Lung (tissue), 12 donors: ENCODE measurements around the gene COL6A2. TPM values are rescaled to one million over a fixed set of nuclear protein-coding genes. Genes with fewer than 3 reads are reported as not detected.

Source experiments
- ATAC-seq: fragments of 200-7000 bp; cut with Tn5 transposase; one replicate; pipeline ENCODE4 v1.9.1; 2020; ENCODE audit warnings: moderate number of reproducible peaks; ENCODE audit not compliant: insufficient read depth, low FRiP score
- DNase-seq, 3 donors: peaks; one replicate each; pipeline ENCODE4 v3.0.0-alpha.2; 2013 to 2017
- H3K27ac ChIP-seq, 2 donors: one replicate each; pipeline ENCODE4 v1.5.1; 2013; ENCODE audit warnings: mild to moderate bottlenecking in 2 of 2, moderate library complexity in 2 of 2, control low read depth in 1 of 2, inconsistent platforms in 1 of 2, low read depth in 1 of 2, low read length in 1 of 2
- H3K27me3 ChIP-seq, 3 donors: one replicate each; pipeline ENCODE4 v1.5.1; 2013; ENCODE audit warnings: low read length in 2 of 3; ENCODE audit not compliant: control insufficient read depth in 3 of 3, insufficient read depth in 3 of 3
- H3K36me3 ChIP-seq, 4 donors: one replicate each; pipeline ENCODE4 v1.5.1; 2013; ENCODE audit warnings: low read length in 4 of 4, mild to moderate bottlenecking in 1 of 4, moderate library complexity in 1 of 4; ENCODE audit not compliant: control insufficient read depth in 4 of 4, insufficient read depth in 4 of 4
- H3K4me1 ChIP-seq, 5 donors: one replicate each; pipeline ENCODE4 v1.5.1; 2013; ENCODE audit warnings: low read length in 5 of 5, mild to moderate bottlenecking in 2 of 5, moderate library complexity in 1 of 5; ENCODE audit not compliant: control insufficient read depth in 5 of 5, insufficient read depth in 5 of 5
- H3K4me3 ChIP-seq: one replicate; pipeline ENCODE4 v1.5.1; 2013; ENCODE audit warnings: mild to moderate bottlenecking, control low read depth, moderate library complexity
- H3K9ac ChIP-seq, 2 donors: one replicate each; pipeline ENCODE4 v1.5.1; 2013; ENCODE audit warnings: low read length in 2 of 2, control low read depth in 1 of 2; ENCODE audit not compliant: insufficient read depth in 1 of 2
- H3K9me3 ChIP-seq, 4 donors: one replicate each; pipeline ENCODE4 v1.5.1; 2013; ENCODE audit warnings: low read length in 3 of 4, mild to moderate bottlenecking in 1 of 4, moderate library complexity in 1 of 4; ENCODE audit not compliant: control insufficient read depth in 4 of 4, insufficient read depth in 3 of 4
- WGBS, 2 donors: extraction: QIAGEN DNeasy Blood & Tissue Kit; methylation state at CpG; one replicate each; pipeline ENCODE4 v1.1.7; 2013; 5-methylcytosine and 5-hydroxymethylcytosine counted together
- polyA plus RNA-seq, 2 donors: library from polyadenylated mRNA; stranded (reverse); fragments of 200-250 nt; gene quantifications; one replicate each; pipeline ENCODE4 v1.2.1, GENCODE V29; 2013
- total RNA-seq, 2 donors: library from RNA; depleted of rRNA in 1 of 2; stranded (reverse); fragments of >200 nt in 1 of 2; gene quantifications; one replicate each; pipeline ENCODE4 v1.2.1, GENCODE V29; 2014 to 2021
- TF ChIP-seq, protein P1 (sequence below): IDR thresholded peaks from 2 replicates; pipeline ENCODE4 v1.5.1; 2012; ENCODE audit warnings: mild to moderate bottlenecking; ENCODE audit errors: control extremely low read depth, extremely low read depth
- donor health status: control.
- donor health status: control.
- donor health status: Bipolar disorder and iron deficiency.
- donor health status: healthy.
- donor health status: DM: yes; HTN: yes; CAD: no.

Gene COL6A2
- total and polyA plus RNA-seq, 4 donors, result 192 to 466 (median 292) TPM

DNA sequence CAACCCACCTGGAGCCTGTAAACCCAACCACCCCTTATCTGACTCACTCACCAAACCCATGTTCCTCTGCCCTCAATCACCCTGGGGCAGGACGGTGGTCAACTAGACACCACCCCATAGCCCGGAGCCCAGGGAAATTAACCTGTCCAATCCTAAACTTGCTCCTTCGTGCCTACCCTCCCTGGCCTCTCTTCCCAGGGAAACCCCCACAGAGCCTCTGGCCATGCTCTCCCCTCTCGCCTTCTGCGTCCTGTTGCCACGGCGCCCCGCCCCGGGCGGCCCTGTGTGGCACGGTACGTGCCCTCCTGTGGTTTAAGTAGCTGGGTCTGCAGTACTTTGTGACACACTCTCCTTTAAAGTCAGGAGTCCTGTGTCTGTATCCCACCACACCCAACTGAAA, 61.5 kb downstream of the COL6A2 start:
- Histone ChIP-seq H3K27ac (no peak overlapping the region), H3K9ac (no peak overlapping the region), H3K4me1 (peaks cover 0 to 3% (median 0%) of the 10 kb centered on the region in 5 donors), H3K4me3 (no peak overlapping the region), H3K27me3 (peaks cover 0 to 20% (median 0%) of the 10 kb centered on the region in 3 donors), H3K36me3 (peaks cover 0 to 8% (median 3%) of the 10 kb centered on the region in 4 donors), H3K9me3 (peaks cover 0 to 1% (median 0%) of the 10 kb centered on the region in 4 donors)
- WGBS, 2 donors, result 96% methylated on average over 12 of the region's 12 CpGs
- ATAC-seq, result no peak
- no peak for DNase-seq
- TF ChIP-seq, protein P1, sequence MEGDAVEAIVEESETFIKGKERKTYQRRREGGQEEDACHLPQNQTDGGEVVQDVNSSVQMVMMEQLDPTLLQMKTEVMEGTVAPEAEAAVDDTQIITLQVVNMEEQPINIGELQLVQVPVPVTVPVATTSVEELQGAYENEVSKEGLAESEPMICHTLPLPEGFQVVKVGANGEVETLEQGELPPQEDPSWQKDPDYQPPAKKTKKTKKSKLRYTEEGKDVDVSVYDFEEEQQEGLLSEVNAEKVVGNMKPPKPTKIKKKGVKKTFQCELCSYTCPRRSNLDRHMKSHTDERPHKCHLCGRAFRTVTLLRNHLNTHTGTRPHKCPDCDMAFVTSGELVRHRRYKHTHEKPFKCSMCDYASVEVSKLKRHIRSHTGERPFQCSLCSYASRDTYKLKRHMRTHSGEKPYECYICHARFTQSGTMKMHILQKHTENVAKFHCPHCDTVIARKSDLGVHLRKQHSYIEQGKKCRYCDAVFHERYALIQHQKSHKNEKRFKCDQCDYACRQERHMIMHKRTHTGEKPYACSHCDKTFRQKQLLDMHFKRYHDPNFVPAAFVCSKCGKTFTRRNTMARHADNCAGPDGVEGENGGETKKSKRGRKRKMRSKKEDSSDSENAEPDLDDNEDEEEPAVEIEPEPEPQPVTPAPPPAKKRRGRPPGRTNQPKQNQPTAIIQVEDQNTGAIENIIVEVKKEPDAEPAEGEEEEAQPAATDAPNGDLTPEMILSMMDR, result no peak

DNA sequence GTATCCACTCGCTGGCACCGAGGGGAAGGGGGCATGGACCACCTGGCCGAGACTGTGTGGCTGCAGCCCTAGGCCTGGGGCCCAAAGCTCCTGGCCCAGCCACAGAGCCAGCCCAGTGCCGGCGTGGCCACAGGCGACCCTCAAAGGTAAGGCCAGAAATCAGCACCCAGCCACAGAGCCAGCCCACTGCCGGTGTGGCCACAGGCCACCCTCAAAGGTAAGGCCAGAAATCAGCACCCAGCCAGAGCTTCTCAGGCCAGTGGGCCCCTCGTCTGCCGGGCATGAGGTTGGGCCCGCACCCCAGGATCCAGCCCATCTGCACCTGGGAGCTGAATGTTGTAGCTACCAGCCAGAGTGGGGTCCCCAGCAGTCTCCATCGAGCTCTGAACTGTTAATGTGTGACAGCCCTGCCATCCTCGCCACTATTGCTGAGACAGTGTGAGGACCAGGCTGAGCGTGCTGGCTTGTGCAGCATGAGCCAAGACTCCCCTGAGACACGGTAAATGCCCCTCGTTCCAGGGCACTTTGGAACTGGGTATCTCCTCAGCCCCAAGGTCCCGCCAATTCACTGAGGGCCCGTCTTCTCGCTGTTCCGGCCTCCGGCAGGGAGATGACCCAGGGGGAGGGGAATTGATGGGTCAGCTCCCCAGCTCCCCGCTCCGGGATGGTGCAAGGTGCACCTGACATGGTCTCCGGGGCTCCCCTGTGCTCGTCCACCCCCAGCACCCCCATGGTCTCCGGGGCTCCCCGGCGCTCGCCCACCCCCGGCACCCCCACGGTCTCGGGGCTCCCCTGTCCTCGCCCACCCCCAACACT, 62.1 kb downstream of the COL6A2 start:
- DNase-seq (peak in 1 of 3 donors; percentile 12), ATAC-seq (no peak)
- no peak overlapping the region for H3K27ac ChIP-seq
- H3K4me3 ChIP-seq, result no peak overlapping the region
- peaks cover 0 to 8% (median 3%) of the 10 kb centered on the region in 4 donors for H3K36me3 ChIP-seq
- WGBS, 2 donors, result 93 to 97% methylated on average over 28 to 32 of the region's 32 CpGs
- H3K9ac ChIP-seq, result no peak overlapping the region
- TF ChIP-seq, protein P1, result no peak
- peaks cover 0 to 1% (median 0%) of the 10 kb centered on the region in 4 donors for H3K9me3 ChIP-seq
- peaks cover 0 to 20% (median 0%) of the 10 kb centered on the region in 3 donors for H3K27me3 ChIP-seq
- H3K4me1 ChIP-seq, result peaks cover 0 to 3% (median 0%) of the 10 kb centered on the region in 5 donors

DNA sequence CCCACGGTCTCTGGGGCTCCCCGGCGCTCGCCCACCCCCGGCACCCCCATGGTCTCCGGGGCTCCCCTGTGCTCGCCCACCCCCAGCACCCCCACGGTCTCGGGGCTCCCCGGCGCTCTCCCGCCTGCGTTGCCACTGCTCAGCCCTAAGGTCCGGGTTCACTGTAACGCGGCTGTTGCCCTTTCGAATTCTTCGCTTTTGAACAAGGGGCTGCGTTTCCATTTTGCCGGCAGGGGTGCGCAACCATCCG, 62.7 kb downstream of the COL6A2 start:
- DNase-seq, result no peak
- Histone ChIP-seq H3K36me3 (peaks cover 0 to 8% (median 3%) of the 10 kb centered on the region in 4 donors), H3K4me1 (no peaks in the 10 kb centered on the region)

More for the DNA sequence above, 62.7 kb downstream of the COL6A2 start:
- H3K27ac ChIP-seq, result no peak overlapping the region
- WGBS, 2 donors, result 90 to 97% methylated on average over 21 to 22 of the region's 22 CpGs
- H3K27me3 ChIP-seq, result peaks cover 0 to 20% (median 0%) of the 10 kb centered on the region in 3 donors
- TF ChIP-seq, protein P1, result no peak
- no peak overlapping the region for H3K9ac ChIP-seq
- no peak overlapping the region for H3K4me3 ChIP-seq
- ATAC-seq, result no peak
- peaks cover 0 to 1% (median 0%) of the 10 kb centered on the region in 4 donors for H3K9me3 ChIP-seq
